Mucosa of descending colon (tissue), 3 donors: ENCODE measurements around the gene SSC5D. TPM values are rescaled to one million over a fixed set of nuclear protein-coding genes. Genes with fewer than 3 reads are reported as not detected.

Experiments
- ATAC-seq: fragments of 200-7000 bp; cut with Tn5 transposase; one replicate; pipeline ENCODE4 v1.9.1; 2020; ENCODE audit warnings: mild to moderate bottlenecking, moderate library complexity
- DNase-seq, 3 donors: peaks; one replicate each; pipeline ENCODE4 v3.0.0-alpha.2; 2020
- H3K36me3 ChIP-seq: fragments of 200-600 bp; one replicate; pipeline ENCODE4 v1.8.0; 2021; ENCODE audit warnings: low read depth, mild to moderate bottlenecking
- H3K4me1 ChIP-seq: fragments of 200-600 bp; one replicate; pipeline ENCODE4 v1.8.0; 2021; ENCODE audit warnings: low read depth, mild to moderate bottlenecking
- H3K4me3 ChIP-seq: fragments of 200-600 bp; one replicate; pipeline ENCODE4 v1.8.0; 2021; ENCODE audit warnings: mild to moderate bottlenecking
- H3K9me3 ChIP-seq: fragments of 200-600 bp; one replicate; pipeline ENCODE4 v1.8.0; 2021; ENCODE audit warnings: mild to moderate bottlenecking
- intact Hi-C, 2 donors: fragments of 100-400 bp; cut with DNase I in 1 of 2; cut with micrococcal nuclease in 1 of 2; formaldehyde crosslinking; loops; one replicate each; pipeline versions ENCODE4 v1.11.0 to v1.11.1; 2022; cut with DNase I, micrococcal nuclease
- long read RNA-seq, 2 donors: library from polyadenylated mRNA; unstranded; transcript quantifications; one replicate each; pipeline ENCODE4 v2.0.0, GENCODE V29; 2019 to 2021
- total RNA-seq, 3 donors: library from RNA; stranded (reverse); fragmentation: NEBNext Ultra II Directional in 2 of 3; extraction: Animal tissue kit (Norgen Biotek cat#: 25700) in 2 of 3; gene quantifications; one replicate each; pipeline versions ENCODE4 v1.2.1 to v1.2.4, GENCODE V29; 2021 to 2023
- TF ChIP-seq, protein P1 (sequence below): fragments of 200-600 bp; IDR thresholded peaks from one replicate; pipeline ENCODE4 v1.8.0; 2022; ENCODE audit warnings: antibody characterized with exemption, mild to moderate bottlenecking
- donor health status: DM: no; HTN: no; CAD: no; lungs with moderate emphysema.
- donor health status: DM: no; HTN: no; CAD: no.
- donor health status: DM: no; HTN: yes; CAD: no.

The SSC5D gene
- total RNA-seq: 10 to 100 TPM in 1 of 3 donors, 1 to 10 TPM in 2; 2.6 to 35.0 (median 4.0) TPM
- long read RNA-seq, donor 1, full-length matches to known transcripts: 1 of 7 reads
- long read RNA-seq, donor 1, partial matches to known transcripts: 4 of 7 reads
- long read RNA-seq, donor 1, other reads (novel, unspliced or antisense): 2 of 7 reads
- long read RNA-seq, donor 2: 0 reads

DNA sequence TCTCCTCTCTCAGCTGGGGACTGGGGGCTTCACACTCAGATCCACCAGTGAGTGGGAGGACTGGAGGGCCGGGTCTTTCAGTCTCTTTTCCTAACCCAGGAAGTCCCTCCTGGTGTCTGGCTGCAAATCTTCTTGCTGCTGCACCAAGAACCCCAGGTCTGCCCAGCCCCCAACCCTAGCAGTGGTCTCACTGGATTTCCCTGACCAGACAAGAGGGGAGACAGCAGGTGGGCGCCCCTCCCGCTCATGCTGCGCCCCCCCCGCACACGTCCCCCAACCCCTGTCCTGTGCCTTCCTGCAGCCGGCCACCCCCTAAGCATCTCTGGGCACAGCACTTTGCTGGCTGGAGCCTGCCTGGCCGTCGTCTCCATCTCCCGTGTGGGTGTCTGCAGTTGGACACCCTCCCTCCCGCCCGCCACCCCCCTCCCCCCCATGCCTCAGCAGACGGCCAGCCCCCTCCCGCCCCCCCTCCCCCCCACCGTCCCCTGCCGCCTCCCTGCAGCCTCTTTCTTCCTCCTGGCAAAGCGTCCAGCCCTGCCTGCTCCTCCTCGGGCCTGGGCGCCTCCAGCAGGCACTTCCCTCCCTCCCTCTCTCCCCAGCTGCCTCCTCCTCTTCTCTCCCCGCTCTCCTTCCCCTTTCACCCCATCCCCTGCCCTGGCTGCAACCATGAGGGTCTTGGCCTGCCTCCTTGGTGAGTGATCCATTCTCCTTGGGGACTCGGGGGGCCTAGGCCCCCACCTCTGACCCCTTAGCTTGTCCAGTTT is at the start of gene SSC5D:
Gene SSC5D (plus strand): TSS at position 513 of the 764 bp plus-strand sequence. CDS start 154 bp downstream, at position 667.
- Histone ChIP-seq H3K36me3 (no peaks in the 10 kb centered on the region), H3K9me3 (no peaks in the 10 kb centered on the region), H3K4me1 (peaks cover 14% of the 10 kb centered on the region), H3K4me3 (no peak within 1 kb of the TSS)
- DNase-seq (peak in 1 of 3 donors; percentile 37), ATAC-seq (no peak)
- TF ChIP-seq, protein P1, sequence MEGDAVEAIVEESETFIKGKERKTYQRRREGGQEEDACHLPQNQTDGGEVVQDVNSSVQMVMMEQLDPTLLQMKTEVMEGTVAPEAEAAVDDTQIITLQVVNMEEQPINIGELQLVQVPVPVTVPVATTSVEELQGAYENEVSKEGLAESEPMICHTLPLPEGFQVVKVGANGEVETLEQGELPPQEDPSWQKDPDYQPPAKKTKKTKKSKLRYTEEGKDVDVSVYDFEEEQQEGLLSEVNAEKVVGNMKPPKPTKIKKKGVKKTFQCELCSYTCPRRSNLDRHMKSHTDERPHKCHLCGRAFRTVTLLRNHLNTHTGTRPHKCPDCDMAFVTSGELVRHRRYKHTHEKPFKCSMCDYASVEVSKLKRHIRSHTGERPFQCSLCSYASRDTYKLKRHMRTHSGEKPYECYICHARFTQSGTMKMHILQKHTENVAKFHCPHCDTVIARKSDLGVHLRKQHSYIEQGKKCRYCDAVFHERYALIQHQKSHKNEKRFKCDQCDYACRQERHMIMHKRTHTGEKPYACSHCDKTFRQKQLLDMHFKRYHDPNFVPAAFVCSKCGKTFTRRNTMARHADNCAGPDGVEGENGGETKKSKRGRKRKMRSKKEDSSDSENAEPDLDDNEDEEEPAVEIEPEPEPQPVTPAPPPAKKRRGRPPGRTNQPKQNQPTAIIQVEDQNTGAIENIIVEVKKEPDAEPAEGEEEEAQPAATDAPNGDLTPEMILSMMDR: no peak
- intact Hi-C loops: no loop called here

- H3K4me1 ChIP-seq: peaks cover 6% of the 10 kb centered on the region
- no peak overlapping the region for H3K4me3 ChIP-seq
- no peak for DNase-seq
- no peak for ATAC-seq
- TF ChIP-seq, protein P1: no peak
- H3K9me3 ChIP-seq: no peaks in the 10 kb centered on the region
- no peaks in the 10 kb centered on the region for H3K36me3 ChIP-seq
- intact Hi-C loops: no loop called here
These were observed 49.2 kb upstream of the SSC5D start for GRCh38 chr19:55439052-55439451.

- H3K9me3 ChIP-seq: no peaks in the 10 kb centered on the region
- ATAC-seq (no peak), DNase-seq (no peak)
- peaks cover 6% of the 10 kb centered on the region for H3K4me1 ChIP-seq
- intact Hi-C loops: no loop called here
- H3K36me3 ChIP-seq: no peaks in the 10 kb centered on the region
- TF ChIP-seq, protein P1: no peak
- H3K4me3 ChIP-seq: no peak overlapping the region
These were observed 47.7 kb upstream of the SSC5D start for GRCh38 chr19:55440411-55441105.

- no peak for ATAC-seq
- no peak overlapping the region for H3K4me3 ChIP-seq
- TF ChIP-seq, protein P1: no peak
These were observed 46.9 kb upstream of the SSC5D start for GRCh38 chr19:55441319-55441691.

GRCh38 chr19:55441692-55442321 is 46.4 kb upstream of the SSC5D start:
- H3K4me1 ChIP-seq: peaks cover 6% of the 10 kb centered on the region
- TF ChIP-seq, protein P1: no peak
- intact Hi-C loops: no loop called here
- H3K4me3 ChIP-seq: no peak overlapping the region
- H3K36me3 ChIP-seq: no peaks in the 10 kb centered on the region
- H3K9me3 ChIP-seq: no peaks in the 10 kb centered on the region
- ATAC-seq (peak; percentile 60), DNase-seq (peak in 1 of 3 donors; percentile 56)

More at GRCh38 chr19:55441319-55441691, 46.9 kb upstream of the SSC5D start:
- Histone ChIP-seq H3K4me1 (peaks cover 6% of the 10 kb centered on the region), H3K9me3 (no peaks in the 10 kb centered on the region), H3K36me3 (no peaks in the 10 kb centered on the region)
- DNase-seq: no peak
- intact Hi-C loops: no loop called here
